ENCODE data around the gene ST3GAL4. TPM values are rescaled to one million over a fixed set of nuclear protein-coding genes. Genes with fewer than 3 reads are reported as not detected.

ST3GAL4 gene
- total RNA-seq, 4 donors from 2014 or later: 40.0 to 52.4 (median 40.5) TPM

DNA sequence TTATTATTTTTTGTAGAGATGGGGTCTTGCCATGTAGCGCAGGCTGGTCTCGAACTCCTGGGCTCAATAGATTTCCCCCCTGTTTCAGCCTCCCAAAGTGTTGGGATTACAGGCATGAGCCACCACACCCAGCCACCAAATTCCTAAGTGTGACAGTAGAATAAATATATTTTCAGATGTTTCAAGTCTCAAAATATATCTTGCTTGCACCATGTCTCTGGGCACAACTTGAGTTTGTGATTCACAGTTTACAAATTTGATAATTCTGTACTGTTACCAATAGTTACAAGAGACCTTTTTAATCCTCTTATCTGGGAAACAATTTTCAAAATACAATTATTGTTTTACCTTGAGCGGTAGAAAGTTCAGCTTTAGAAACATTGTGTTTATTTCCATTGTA, 32.5 kb upstream of the ST3GAL4 start:
- 96% methylated on average over 3 of the region's 3 CpGs for WGBS
- Histone ChIP-seq H3K4me1 (peaks cover 16 to 18% (median 17%) of the 10 kb centered on the region in 4 donors), H3K27ac (replicated peaks in 1 of 4) (no peak overlapping the region), H3K9me3 (no peaks in the 10 kb centered on the region), H3K36me3 (no peaks in the 10 kb centered on the region), H3K27me3 (no peaks in the 10 kb centered on the region), H3K4me3 (no peak overlapping the region)
- DNase-seq (ENCODE audit: extremely low spot score): no peak
- intact Hi-C loops (cut with DNase I): no loop called here
- no peak for TF ChIP-seq EP300 (IDR thresholded peaks at IDR 0.05)
- TF ChIP-seq POLR2A (IDR thresholded peaks at IDR 0.05; ENCODE audit: low read depth): no peak
- no peak for TF ChIP-seq POLR2AphosphoS5 (IDR thresholded peaks at IDR 0.05)
- TF ChIP-seq CTCF (IDR thresholded peaks at IDR 0.05): no peak

GRCh38 chr11:126327281-126328000, 28.0 kb upstream of the ST3GAL4 start:
- DNase-seq (ENCODE audit: extremely low spot score): no peak
- no peak overlapping the region for H3K4me3 ChIP-seq
- WGBS: 87% methylated on average over 17 of the region's 17 CpGs
- peaks cover 8 to 16% (median 11%) of the 10 kb centered on the region in 4 donors for H3K4me1 ChIP-seq
- H3K27me3 ChIP-seq: no peaks in the 10 kb centered on the region
- TF ChIP-seq POLR2A (IDR thresholded peaks at IDR 0.05; ENCODE audit: low read depth): no peak
- TF ChIP-seq CTCF (IDR thresholded peaks at IDR 0.05): no peak
- TF ChIP-seq POLR2AphosphoS5 (IDR thresholded peaks at IDR 0.05): no peak
- TF ChIP-seq EP300 (IDR thresholded peaks at IDR 0.05): no peak
- H3K27ac ChIP-seq (replicated peaks in 1 of 4): no peak overlapping the region
- intact Hi-C loops (cut with DNase I): no loop called here
- peaks cover 0 to 14% (median 6%) of the 10 kb centered on the region in 4 donors for H3K36me3 ChIP-seq
- no peaks in the 10 kb centered on the region for H3K9me3 ChIP-seq

DNA sequence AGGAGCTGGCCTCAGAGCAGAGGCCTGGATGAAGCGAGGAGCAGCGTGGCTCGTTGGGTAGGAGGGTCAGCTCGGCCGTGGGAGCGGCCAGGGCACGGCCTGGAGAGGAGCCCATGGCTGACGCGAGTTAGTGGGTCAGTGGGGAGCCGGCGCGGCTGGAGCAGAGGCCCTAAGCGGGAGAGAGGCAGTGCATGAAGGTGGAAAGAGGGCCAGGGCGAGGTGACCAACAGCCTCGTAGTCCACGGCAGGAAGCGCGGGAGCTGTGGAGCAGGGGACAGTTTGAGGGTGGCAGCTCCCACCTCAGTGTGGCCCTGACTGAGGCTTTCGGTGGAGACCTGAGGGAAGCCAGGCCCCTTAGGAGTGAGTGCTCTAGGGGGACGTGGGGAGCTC, 27.5 kb upstream of the ST3GAL4 start:
- Histone ChIP-seq H3K4me3 (no peak overlapping the region), H3K4me1 (peaks cover 13 to 21% (median 14%) of the 10 kb centered on the region in 4 donors), H3K27me3 (no peaks in the 10 kb centered on the region), H3K9me3 (no peaks in the 10 kb centered on the region), H3K36me3 (peaks cover 0 to 18% (median 7%) of the 10 kb centered on the region in 4 donors), H3K27ac (replicated peaks in 1 of 4) (no peak overlapping the region)
- DNase-seq (ENCODE audit: extremely low spot score): no peak
- intact Hi-C loops (cut with DNase I): no loop called here
- WGBS: 92% methylated on average over 19 of the region's 20 CpGs
- no peak for TF ChIP-seq CTCF (IDR thresholded peaks at IDR 0.05)
- TF ChIP-seq POLR2AphosphoS5 (IDR thresholded peaks at IDR 0.05): no peak
- no peak for TF ChIP-seq EP300 (IDR thresholded peaks at IDR 0.05)
- no peak for TF ChIP-seq POLR2A (IDR thresholded peaks at IDR 0.05; ENCODE audit: low read depth)

DNA sequence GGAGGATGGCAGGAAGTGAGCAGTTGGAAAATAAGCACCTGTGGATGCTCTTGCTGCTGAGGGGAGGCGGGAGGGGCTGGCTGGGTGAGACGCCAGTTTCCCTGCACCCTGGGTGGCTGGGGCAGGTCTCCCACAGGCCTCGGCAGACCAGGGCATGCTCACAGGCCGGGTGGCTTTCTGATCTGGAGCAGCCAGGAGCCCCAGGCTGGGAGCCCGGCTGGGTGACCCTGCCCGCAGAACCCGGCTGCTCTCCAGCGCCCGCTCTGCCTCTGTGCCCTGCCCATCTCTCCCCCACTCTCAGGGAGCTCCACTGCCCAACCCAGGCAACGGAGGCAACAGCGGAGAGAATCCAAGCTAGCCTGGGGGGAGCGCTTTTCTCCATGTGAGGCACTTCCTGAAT, 27.0 kb upstream of the ST3GAL4 start:
- intact Hi-C loops (cut with DNase I): no loop called here
- H3K4me1 ChIP-seq: peaks cover 13 to 23% (median 14%) of the 10 kb centered on the region in 4 donors
- 98% methylated on average over 7 of the region's 12 CpGs for WGBS
- no peak overlapping the region for H3K27ac ChIP-seq (replicated peaks in 1 of 4)
- TF ChIP-seq EP300 (IDR thresholded peaks at IDR 0.05) (no peak), CTCF (IDR thresholded peaks at IDR 0.05) (no peak), POLR2AphosphoS5 (IDR thresholded peaks at IDR 0.05) (no peak), POLR2A (IDR thresholded peaks at IDR 0.05; ENCODE audit: low read depth) (no peak)
- peaks cover 0 to 18% (median 9%) of the 10 kb centered on the region in 4 donors for H3K36me3 ChIP-seq
- H3K27me3 ChIP-seq: no peaks in the 10 kb centered on the region
- no peaks in the 10 kb centered on the region for H3K9me3 ChIP-seq
- H3K4me3 ChIP-seq: no peak overlapping the region
- no peak for DNase-seq (ENCODE audit: extremely low spot score)
